ENCODE results near the gene MYMK. TPM values are rescaled to one million over a fixed set of nuclear protein-coding genes. Genes with fewer than 3 reads are reported as not detected.

Gene MYMK
- total RNA-seq, 1 experiment from 2014 or later, result not detected

DNA sequence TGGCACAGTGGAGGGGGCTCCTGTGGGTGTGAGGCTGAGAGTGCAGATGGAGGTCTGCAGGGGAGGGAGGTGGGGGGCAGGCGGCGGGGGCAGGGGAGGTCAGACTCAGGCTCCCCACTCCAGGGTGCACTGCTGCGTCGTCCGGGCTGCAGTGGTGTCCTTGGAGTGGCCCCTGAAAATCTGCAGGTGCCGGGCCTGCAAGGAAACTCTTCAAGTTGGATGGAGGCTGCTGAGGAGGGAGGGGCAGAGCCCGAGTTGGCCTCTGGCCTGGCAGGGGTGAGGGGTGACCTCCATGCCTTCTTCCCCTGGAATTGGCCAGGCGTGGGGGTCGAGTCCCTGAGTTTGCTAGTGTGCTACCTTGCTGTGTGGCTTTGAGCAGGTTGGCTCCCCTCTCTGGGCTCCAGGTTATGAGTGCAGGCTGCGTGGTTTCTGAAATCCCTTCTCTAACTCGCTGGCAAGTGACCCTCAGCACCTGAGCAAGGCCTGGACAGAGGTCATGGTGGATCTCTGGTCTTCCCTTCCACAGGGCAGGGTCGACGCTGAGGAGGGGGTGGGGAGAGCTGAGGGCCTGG is 10.6 kb upstream of the MYMK start (continued):
- no peak for TF ChIP-seq YY1 (IDR thresholded peaks at IDR 0.05; ENCODE audit: extremely low read depth, insufficient replicate concordance, low read depth, low read length)

DNA sequence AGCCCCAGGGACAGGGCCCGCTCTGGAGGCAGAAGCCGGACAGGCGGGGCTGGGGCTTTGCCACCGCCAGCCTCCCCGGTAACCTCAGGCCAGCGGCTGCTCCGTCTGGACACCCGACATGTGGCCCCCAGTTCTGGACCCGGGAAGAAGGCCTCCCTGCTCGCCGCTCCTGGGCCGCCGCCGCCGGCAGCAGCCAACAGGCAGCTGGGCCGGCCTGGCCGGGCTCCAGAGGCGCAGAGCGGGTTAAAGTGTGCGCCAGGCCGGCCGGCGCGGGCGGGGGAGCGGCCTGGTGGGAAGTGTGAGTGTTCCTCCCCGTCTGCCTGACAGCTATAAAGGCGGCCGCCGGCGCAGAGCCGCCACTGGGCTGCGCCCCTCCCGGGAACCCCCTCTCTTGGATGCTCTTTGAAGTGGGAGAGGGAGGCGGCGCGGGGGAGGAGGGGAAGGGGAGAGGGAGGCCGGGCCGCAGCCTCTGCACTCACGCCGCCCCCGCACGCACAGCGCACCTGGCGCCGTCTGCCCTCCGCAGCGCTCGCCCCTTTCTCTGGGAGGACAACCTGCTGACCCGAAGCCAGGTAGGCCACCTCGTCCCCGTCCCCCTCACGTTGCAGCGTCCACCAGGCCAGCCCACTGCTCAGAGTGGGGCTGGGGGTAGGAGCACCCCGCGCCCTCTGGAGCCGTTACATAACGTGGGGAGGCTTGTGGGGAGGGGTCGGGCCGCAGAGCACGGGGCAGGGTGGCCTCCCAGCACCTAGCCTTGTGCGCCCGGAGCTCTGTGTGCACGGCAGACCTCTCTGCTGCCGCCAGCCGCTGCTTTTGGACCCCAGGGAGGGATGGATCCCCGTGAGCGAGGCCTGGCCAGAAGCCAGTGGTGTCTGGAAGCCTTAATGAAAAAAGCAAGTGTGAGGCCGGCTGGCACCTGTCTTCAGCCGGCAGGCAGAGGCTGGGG is 9.9 kb upstream of the MYMK start, which contains the start of gene ADAMTSL2:
Gene ADAMTSL2 (plus strand): TSS at position 359 of the 946 bp plus-strand sequence. CDS start 2,009 bp downstream, outside the sequence.
- BruUV-seq (replicated peaks), result no TSS peak
- no peak for DNase-seq (ENCODE audit: low read depth, low spot score)
- Histone ChIP-seq H3K9me2 (ENCODE audit: insufficient read depth) (no peaks in the 10 kb centered on the region), H3K79me2 (ENCODE audit: insufficient read depth, low read length) (no peaks in the 10 kb centered on the region), H3K27ac (ENCODE audit: low read depth, low read length) (no peak within 1 kb of the TSS; the same call in 1 of the 2 replicates), H3K4me1 (ENCODE audit: control insufficient read depth in 1 of 2, insufficient read depth in 2 of 2, low read length in 2 of 2) (no peaks in the 10 kb centered on the region; a peak in 1 of 4 replicates), H3K4me2 (ENCODE audit: low read length) (no peak within 1 kb of the TSS), H3K27me3 (ENCODE audit: insufficient read depth, low read length) (no peaks in the 10 kb centered on the region), H3K4me3 (replicated peaks in 1 of 2; ENCODE audit: low read depth in 1 of 2, low read length in 2 of 2) (no peak within 1 kb of the TSS), H4K20me1 (ENCODE audit: insufficient read depth) (no peaks in the 10 kb centered on the region), H3K36me3 (ENCODE audit: control insufficient read depth in 1 of 2, insufficient read depth in 2 of 2, low read length in 2 of 2) (no peaks in the 10 kb centered on the region), H2AFZ (ENCODE audit: low read depth, low read length, poor library complexity, severe bottlenecking) (no peak within 1 kb of the TSS), H3K9me3 (ENCODE audit: control insufficient read depth in 1 of 2, insufficient read depth in 1 of 2, low read depth in 1 of 2, low read length in 2 of 2) (no peaks in the 10 kb centered on the region), H3K9ac (ENCODE audit: low read length) (no peak within 1 kb of the TSS)
- ChIA-PET POLR2A (no interaction called here), RAD21 (ENCODE audit: low non-redundant PET in 1 of 2, low total read pairs in 2 of 2, uncharacterized antibody in 2 of 2, unreplicated experiment in 2 of 2) (no interaction called here), CTCF (interaction anchor here (1.7 to 2.1 kb wide), 2 partner anchors 192 to 248 kb away, joined by 4 to 14 read pairs; no protein-coding TSS in a partner anchor)
- TF ChIP-seq, protein P1, sequence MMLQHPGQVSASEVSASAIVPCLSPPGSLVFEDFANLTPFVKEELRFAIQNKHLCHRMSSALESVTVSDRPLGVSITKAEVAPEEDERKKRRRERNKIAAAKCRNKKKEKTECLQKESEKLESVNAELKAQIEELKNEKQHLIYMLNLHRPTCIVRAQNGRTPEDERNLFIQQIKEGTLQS (IDR thresholded peaks at IDR 0.05), result no peak
- TF ChIP-seq CBX3 (IDR thresholded peaks at IDR 0.05; ENCODE audit: low read depth), result no peak
- TF ChIP-seq EZH2 (IDR thresholded peaks at IDR 0.05), result no peak
- no peak for TF ChIP-seq TCF7L2 (IDR thresholded peaks at IDR 0.05; ENCODE audit: borderline replicate concordance, extremely low read depth, insufficient read depth, insufficient read length)
- no peak for TF ChIP-seq RAD21 (IDR thresholded peaks at IDR 0.05; ENCODE audit: low read depth)
- no peak for TF ChIP-seq ZNF274 (IDR thresholded peaks at IDR 0.05; ENCODE audit: low read depth, low read length)
- TF ChIP-seq YY1 (IDR thresholded peaks at IDR 0.05; ENCODE audit: extremely low read depth, insufficient replicate concordance, low read depth, low read length), result no peak
- TF ChIP-seq POLR2A (IDR thresholded peaks at IDR 0.05; ENCODE audit: borderline replicate concordance, extremely low read depth, insufficient read depth, insufficient read length), result no peak
- TF ChIP-seq SP1 (IDR thresholded peaks at IDR 0.05; ENCODE audit: low read depth), result no peak
- no peak for TF ChIP-seq EZH2phosphoT487 (IDR thresholded peaks at IDR 0.05; ENCODE audit: borderline replicate concordance)
- no peak for TF ChIP-seq ELF1 (IDR thresholded peaks at IDR 0.05; ENCODE audit: borderline replicate concordance, low read depth)
- no peak for TF ChIP-seq ZFX (IDR thresholded peaks at IDR 0.05)
- TF ChIP-seq, protein P2, sequence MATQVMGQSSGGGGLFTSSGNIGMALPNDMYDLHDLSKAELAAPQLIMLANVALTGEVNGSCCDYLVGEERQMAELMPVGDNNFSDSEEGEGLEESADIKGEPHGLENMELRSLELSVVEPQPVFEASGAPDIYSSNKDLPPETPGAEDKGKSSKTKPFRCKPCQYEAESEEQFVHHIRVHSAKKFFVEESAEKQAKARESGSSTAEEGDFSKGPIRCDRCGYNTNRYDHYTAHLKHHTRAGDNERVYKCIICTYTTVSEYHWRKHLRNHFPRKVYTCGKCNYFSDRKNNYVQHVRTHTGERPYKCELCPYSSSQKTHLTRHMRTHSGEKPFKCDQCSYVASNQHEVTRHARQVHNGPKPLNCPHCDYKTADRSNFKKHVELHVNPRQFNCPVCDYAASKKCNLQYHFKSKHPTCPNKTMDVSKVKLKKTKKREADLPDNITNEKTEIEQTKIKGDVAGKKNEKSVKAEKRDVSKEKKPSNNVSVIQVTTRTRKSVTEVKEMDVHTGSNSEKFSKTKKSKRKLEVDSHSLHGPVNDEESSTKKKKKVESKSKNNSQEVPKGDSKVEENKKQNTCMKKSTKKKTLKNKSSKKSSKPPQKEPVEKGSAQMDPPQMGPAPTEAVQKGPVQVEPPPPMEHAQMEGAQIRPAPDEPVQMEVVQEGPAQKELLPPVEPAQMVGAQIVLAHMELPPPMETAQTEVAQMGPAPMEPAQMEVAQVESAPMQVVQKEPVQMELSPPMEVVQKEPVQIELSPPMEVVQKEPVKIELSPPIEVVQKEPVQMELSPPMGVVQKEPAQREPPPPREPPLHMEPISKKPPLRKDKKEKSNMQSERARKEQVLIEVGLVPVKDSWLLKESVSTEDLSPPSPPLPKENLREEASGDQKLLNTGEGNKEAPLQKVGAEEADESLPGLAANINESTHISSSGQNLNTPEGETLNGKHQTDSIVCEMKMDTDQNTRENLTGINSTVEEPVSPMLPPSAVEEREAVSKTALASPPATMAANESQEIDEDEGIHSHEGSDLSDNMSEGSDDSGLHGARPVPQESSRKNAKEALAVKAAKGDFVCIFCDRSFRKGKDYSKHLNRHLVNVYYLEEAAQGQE (IDR thresholded peaks at IDR 0.05; ENCODE audit: low read depth), result no peak
- no peak for TF ChIP-seq SRF (IDR thresholded peaks at IDR 0.05; ENCODE audit: low read depth)
- no peak for TF ChIP-seq POLR2AphosphoS5 (IDR thresholded peaks at IDR 0.05; ENCODE audit: low read depth, low read length)
- no peak for TF ChIP-seq EGR1 (IDR thresholded peaks at IDR 0.05; ENCODE audit: low read depth)
- TF ChIP-seq, protein P3, sequence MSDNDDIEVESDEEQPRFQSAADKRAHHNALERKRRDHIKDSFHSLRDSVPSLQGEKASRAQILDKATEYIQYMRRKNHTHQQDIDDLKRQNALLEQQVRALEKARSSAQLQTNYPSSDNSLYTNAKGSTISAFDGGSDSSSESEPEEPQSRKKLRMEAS (IDR thresholded peaks at IDR 0.05), result no peak
- no peak for TF ChIP-seq FOSL1 (IDR thresholded peaks at IDR 0.05; ENCODE audit: low read depth)
- TF ChIP-seq SIN3A (IDR thresholded peaks at IDR 0.05; ENCODE audit: low read depth), result no peak
- TF ChIP-seq CEBPB (IDR thresholded peaks at IDR 0.05; ENCODE audit: low read depth), result no peak
- intact Hi-C loops (cut with micrococcal nuclease), result no loop called here
- no peak for ATAC-seq

All from HCT116 (cell line).